SK-N-SH (cell line): ENCODE results near the gene SNX21. TPM values are rescaled to one million over a fixed set of nuclear protein-coding genes. Genes with fewer than 3 reads are reported as not detected.
"Not testable (repeated sequence)": the region's sequence is repeated elsewhere in the genome, so short reads cannot be mapped to it uniquely, and the experiment has no call there.

Experiments used
- CTCF ChIA-PET: fragments of 300-600, 350-600 bp; formaldehyde crosslinking; extraction: SDS; loops from one replicate; lab custom pipeline; 2021; lab: Yijun Ruan, JAX
- POLR2A ChIA-PET: fragments of 350-600 bp; sonication (Branson Sonifier 250); formaldehyde crosslinking; extraction: SDS; loops from one replicate; lab custom pipeline; 2020; ENCODE audit warnings: antibody characterized with exemption, inconsistent platforms; lab: Yijun Ruan, JAX
- DNase-seq: peaks from one replicate; pipeline ENCODE4 v3.0.0; 2012
- H2AFZ ChIP-seq: fragments of 200-600 bp; sonication (generic); 2 replicates; pipeline ENCODE4 v1.8.1; 2016; ENCODE audit warnings: antibody characterized with exemption, mild to moderate bottlenecking, low read depth
- H3F3A ChIP-seq: fragments of 200-600 bp; sonication (generic); replicated peaks from 2 replicates; pipeline ENCODE3; 2016; ENCODE audit warnings: antibody characterized with exemption, mild to moderate bottlenecking; ENCODE audit not compliant: insufficient read depth
- H3K27ac ChIP-seq, 2 experiments: fragments of 200-500 bp in 1 of 2; fragments of 200-600 bp in 1 of 2; sonication (Bioruptor generic) in 1 of 2; sonication (generic), shearing (Covaris generic) in 1 of 2; 2 replicates each; pipeline versions ENCODE4 v1.5.1 to v1.6.1; 2014 to 2016; ENCODE audit warnings: low read depth in 2 of 2, inconsistent platforms in 1 of 2, low read length in 1 of 2, mild to moderate bottlenecking in 1 of 2, mixed read lengths in 1 of 2
- H3K27me3 ChIP-seq: fragments of 200-600 bp; sonication (generic), shearing (Covaris generic); 2 replicates; pipeline ENCODE4 v1.6.1; 2016; ENCODE audit warnings: mixed run types; ENCODE audit not compliant: insufficient read depth
- H3K36me3 ChIP-seq, 2 experiments: fragments of 200-500 bp in 1 of 2; fragments of 200-600 bp in 1 of 2; sonication (Bioruptor generic) in 1 of 2; sonication (generic) in 1 of 2; replicated peaks in 1 of 2; 2 replicates each; pipeline versions ENCODE3 to v1.5.1; 2014 to 2016; ENCODE audit warnings: low read length in 1 of 2, mild to moderate bottlenecking in 1 of 2; ENCODE audit not compliant: insufficient read depth in 2 of 2, control insufficient read depth in 1 of 2
- H3K4me1 ChIP-seq, 2 experiments: fragments of 200-500 bp in 1 of 2; fragments of 200-600 bp in 1 of 2; sonication (Bioruptor generic) in 1 of 2; sonication (generic), shearing (Covaris generic) in 1 of 2; 2 replicates each; pipeline versions ENCODE4 v1.5.1 to v1.6.1; 2014 to 2016; ENCODE audit warnings: low read depth in 1 of 2, low read length in 1 of 2, mixed run types in 1 of 2; ENCODE audit not compliant: insufficient read depth in 2 of 2, control insufficient read depth in 1 of 2
- H3K4me2 ChIP-seq: fragments of 200-600 bp; sonication (generic), shearing (Covaris generic); 2 replicates; pipeline ENCODE4 v1.6.1; 2017; ENCODE audit warnings: mixed run types
- H3K4me3 ChIP-seq, 2 experiments: fragments of 200-500 bp in 1 of 2; fragments of 200-600 bp in 1 of 2; sonication (Bioruptor generic) in 1 of 2; sonication (generic), shearing (Covaris generic) in 1 of 2; 2 replicates each; pipeline versions ENCODE4 v1.5.1 to v1.8.1; 2014 to 2016; ENCODE audit warnings: low read depth in 2 of 2, inconsistent platforms in 1 of 2, low read length in 1 of 2, mild to moderate bottlenecking in 1 of 2, mixed read lengths in 1 of 2, moderate library complexity in 1 of 2
- H3K79me2 ChIP-seq: fragments of 200-600 bp; sonication (generic); 2 replicates; pipeline ENCODE4 v1.8.1; 2017; ENCODE audit warnings: mild to moderate bottlenecking; ENCODE audit not compliant: insufficient read depth
- H3K9ac ChIP-seq: fragments of 200-600 bp; sonication (generic); 2 replicates; pipeline ENCODE4 v1.6.1; 2017; ENCODE audit warnings: mixed run types
- H3K9me2 ChIP-seq: fragments of 200-600 bp; sonication (generic); 2 replicates; pipeline ENCODE4 v1.6.1; 2017; ENCODE audit warnings: mixed run types
- H3K9me3 ChIP-seq: fragments of 200-600 bp; sonication (generic); 2 replicates; pipeline ENCODE4 v1.6.1; 2017; ENCODE audit warnings: mixed run types, mild to moderate bottlenecking, moderate library complexity
- H4K20me1 ChIP-seq: fragments of 200-600 bp; sonication (generic); 2 replicates; pipeline ENCODE4 v1.6.1; 2017; ENCODE audit warnings: mild to moderate bottlenecking, mixed run types; ENCODE audit not compliant: insufficient read depth
- EP300 ChIP-seq, 2 experiments: IDR thresholded peaks; 2 replicates each; pipeline versions ENCODE4 v1.4.0 to v1.6.1; 2012; ENCODE audit warnings: borderline replicate concordance in 1 of 2, low read depth in 1 of 2, low read length in 1 of 2
- TAF1 ChIP-seq: IDR thresholded peaks from 2 replicates; pipeline ENCODE4 v1.6.1; 2012; ENCODE audit warnings: low read depth, mild to moderate bottlenecking, low read length, moderate library complexity, borderline replicate concordance
- WGBS: methylation state at CpG from one replicate; pipeline ENCODE4 v1.1.6; 2017; ENCODE audit warnings: low lambda C conversion rate; 5-methylcytosine and 5-hydroxymethylcytosine counted together
- polyA plus RNA-seq, 3 experiments: library from polyadenylated mRNA; depleted of rRNA; stranded (reverse); fragments of >200 nt; gene quantifications; 2 replicates each; pipeline ENCODE4 v1.2.3, GENCODE V29; 2012
- TF ChIP-seq, protein P1 (sequence below): IDR thresholded peaks from 2 replicates; pipeline ENCODE4 v1.6.1; 2012; ENCODE audit warnings: mild to moderate bottlenecking, low read depth, low read length, moderate library complexity
- TF ChIP-seq, protein P2 (sequence below): fragments of 150-350 bp; IDR thresholded peaks from 2 replicates; pipeline ENCODE4 v1.6.1; 2016; ENCODE audit warnings: mild to moderate bottlenecking, low read depth, low read length
- TF ChIP-seq, protein P3 (sequence below): IDR thresholded peaks from 2 replicates; pipeline ENCODE4 v1.4.0; 2012; ENCODE audit warnings: low read depth

SNX21 gene
- polyA plus RNA-seq, 1 of the 3 experiments (the other 2 are of a cell fraction): 22.1 TPM

DNA sequence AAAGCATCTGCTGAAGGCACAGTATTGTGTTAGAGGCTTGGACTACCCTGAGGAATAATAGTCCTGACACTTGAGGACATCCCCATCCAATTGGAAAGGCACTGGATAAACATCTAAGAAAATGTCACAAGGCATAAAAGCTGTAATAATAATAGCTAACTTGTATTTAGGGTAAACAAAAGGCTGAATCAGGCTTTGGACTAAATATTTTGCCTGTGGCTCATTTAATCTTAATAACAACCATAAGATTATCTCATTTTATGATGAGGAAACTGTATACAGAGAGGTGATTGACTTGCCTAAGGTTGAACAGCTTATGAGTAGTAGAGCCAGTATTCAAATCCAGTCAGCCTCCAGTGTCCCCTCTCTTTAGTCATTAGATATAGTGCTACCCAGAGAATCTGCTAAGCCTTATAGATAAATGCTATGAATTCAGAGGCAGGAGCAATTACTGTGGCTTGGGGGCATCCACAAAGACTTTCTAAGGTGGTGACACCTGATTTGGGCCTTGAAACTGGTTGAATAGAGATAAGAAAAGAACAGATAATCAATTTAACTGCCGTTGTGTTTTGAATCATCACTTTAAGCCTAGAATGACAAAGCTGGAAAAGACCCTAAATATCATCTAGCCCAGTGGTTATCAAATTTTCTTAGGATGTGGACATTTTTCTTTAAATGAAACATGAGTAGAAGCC is 40.0 kb downstream of the SNX21 start:
- H3K9ac ChIP-seq: no peak overlapping the region
- H3K4me1 ChIP-seq: no peaks in the 10 kb centered on the region
- H3K4me2 ChIP-seq: no peak overlapping the region
- H3F3A ChIP-seq: no peaks in the 10 kb centered on the region
- no peaks in the 10 kb centered on the region for H3K79me2 ChIP-seq
- POLR2A ChIA-PET: no interaction called here
- H3K9me2 ChIP-seq: no peaks in the 10 kb centered on the region
- no peak overlapping the region for H2AFZ ChIP-seq
- no peaks in the 10 kb centered on the region for H3K27me3 ChIP-seq
- H3K9me3 ChIP-seq: no peaks in the 10 kb centered on the region
- no peaks in the 10 kb centered on the region for H4K20me1 ChIP-seq
- CTCF ChIA-PET: interaction anchor here (0.7 to 0.9 kb wide), 2 partner anchors 14 to 16 kb away, joined by 3 read pairs; partner anchors contain the start of genes ACOT8, SPATA25 and ZSWIM3
- peaks cover 0 to 4% of the 10 kb centered on the region in 2 experiments for H3K36me3 ChIP-seq
- WGBS: 32% methylated on average over 1 of the region's 1 CpG
- no peak overlapping the region for H3K27ac ChIP-seq
- H3K4me3 ChIP-seq: no peak overlapping the region
- DNase-seq: no peak
- TF ChIP-seq, protein P1, sequence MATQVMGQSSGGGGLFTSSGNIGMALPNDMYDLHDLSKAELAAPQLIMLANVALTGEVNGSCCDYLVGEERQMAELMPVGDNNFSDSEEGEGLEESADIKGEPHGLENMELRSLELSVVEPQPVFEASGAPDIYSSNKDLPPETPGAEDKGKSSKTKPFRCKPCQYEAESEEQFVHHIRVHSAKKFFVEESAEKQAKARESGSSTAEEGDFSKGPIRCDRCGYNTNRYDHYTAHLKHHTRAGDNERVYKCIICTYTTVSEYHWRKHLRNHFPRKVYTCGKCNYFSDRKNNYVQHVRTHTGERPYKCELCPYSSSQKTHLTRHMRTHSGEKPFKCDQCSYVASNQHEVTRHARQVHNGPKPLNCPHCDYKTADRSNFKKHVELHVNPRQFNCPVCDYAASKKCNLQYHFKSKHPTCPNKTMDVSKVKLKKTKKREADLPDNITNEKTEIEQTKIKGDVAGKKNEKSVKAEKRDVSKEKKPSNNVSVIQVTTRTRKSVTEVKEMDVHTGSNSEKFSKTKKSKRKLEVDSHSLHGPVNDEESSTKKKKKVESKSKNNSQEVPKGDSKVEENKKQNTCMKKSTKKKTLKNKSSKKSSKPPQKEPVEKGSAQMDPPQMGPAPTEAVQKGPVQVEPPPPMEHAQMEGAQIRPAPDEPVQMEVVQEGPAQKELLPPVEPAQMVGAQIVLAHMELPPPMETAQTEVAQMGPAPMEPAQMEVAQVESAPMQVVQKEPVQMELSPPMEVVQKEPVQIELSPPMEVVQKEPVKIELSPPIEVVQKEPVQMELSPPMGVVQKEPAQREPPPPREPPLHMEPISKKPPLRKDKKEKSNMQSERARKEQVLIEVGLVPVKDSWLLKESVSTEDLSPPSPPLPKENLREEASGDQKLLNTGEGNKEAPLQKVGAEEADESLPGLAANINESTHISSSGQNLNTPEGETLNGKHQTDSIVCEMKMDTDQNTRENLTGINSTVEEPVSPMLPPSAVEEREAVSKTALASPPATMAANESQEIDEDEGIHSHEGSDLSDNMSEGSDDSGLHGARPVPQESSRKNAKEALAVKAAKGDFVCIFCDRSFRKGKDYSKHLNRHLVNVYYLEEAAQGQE: no peak
- TF ChIP-seq, protein P2, sequence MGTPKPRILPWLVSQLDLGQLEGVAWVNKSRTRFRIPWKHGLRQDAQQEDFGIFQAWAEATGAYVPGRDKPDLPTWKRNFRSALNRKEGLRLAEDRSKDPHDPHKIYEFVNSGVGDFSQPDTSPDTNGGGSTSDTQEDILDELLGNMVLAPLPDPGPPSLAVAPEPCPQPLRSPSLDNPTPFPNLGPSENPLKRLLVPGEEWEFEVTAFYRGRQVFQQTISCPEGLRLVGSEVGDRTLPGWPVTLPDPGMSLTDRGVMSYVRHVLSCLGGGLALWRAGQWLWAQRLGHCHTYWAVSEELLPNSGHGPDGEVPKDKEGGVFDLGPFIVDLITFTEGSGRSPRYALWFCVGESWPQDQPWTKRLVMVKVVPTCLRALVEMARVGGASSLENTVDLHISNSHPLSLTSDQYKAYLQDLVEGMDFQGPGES: no peak
- TF ChIP-seq EP300 (IDR thresholded peaks at IDR 0.05; ENCODE audit: borderline replicate concordance in 1 of 2, low read depth in 1 of 2, low read length in 1 of 2) (no peak), TAF1 (no peak)
- TF ChIP-seq, protein P3, sequence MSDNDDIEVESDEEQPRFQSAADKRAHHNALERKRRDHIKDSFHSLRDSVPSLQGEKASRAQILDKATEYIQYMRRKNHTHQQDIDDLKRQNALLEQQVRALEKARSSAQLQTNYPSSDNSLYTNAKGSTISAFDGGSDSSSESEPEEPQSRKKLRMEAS: no peak

DNA sequence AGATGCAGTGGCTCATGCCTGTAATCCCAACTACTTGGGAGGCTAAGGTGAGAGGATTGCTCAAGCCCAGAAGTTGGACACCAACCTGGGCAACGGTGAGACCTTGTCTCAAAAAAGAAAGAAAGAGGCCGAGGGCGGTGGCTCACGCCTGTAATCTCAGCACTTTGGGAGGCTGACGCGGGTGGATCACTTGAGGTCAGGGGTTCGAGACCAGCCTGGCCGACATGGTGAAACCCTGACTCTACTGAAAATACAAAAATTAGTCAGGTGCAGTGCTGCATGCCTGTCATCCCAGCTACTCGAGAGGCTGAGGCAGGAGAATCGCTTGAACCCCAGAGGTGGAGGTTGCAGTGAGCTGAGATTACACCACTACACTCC is 40.5 kb downstream of the SNX21 start:
- CTCF ChIA-PET: interaction anchor here (0.9 to 2.2 kb wide), 3 partner anchors 12 to 16 kb away, joined by 3 to 8 read pairs (median 3); partner anchors contain the start of genes NEURL2 and SPATA25
- H3K36me3 ChIP-seq, H3K4me2 ChIP-seq, H3F3A ChIP-seq, H2AFZ ChIP-seq, H3K4me1 ChIP-seq, H3K9ac ChIP-seq, H3K27ac ChIP-seq, H3K9me3 ChIP-seq, H3K27me3 ChIP-seq, H3K9me2 ChIP-seq, H3K4me3 ChIP-seq, H3K79me2 ChIP-seq, H4K20me1 ChIP-seq, DNase-seq, POLR2A ChIA-PET: not testable (repeated sequence)
- 91% methylated on average over 10 of the region's 10 CpGs for WGBS
